Activated CD4-positive, CD25-positive, alpha-beta regulatory T cell treated with anti-CD3 and anti-CD28 coated beads, Interleukin-2, amount 50 U/mL, for 24 hours (primary cell): ENCODE data around the gene MOV10L1.
"Not testable (repeated sequence)": the region's sequence is repeated elsewhere in the genome, so short reads cannot be mapped to it uniquely, and the experiment has no call there.

Experiments used
- ATAC-seq, 2 donors: fragments of 150-1000 bp; cut with Tn5 transposase; one replicate each; pipeline ENCODE4 v1.10.0; 2021; ENCODE audit warnings: mild to moderate bottlenecking in 1 of 2, moderate library complexity in 1 of 2

MOV10L1 gene

GRCh38 chr22:50105208-50106100 is 15.6 kb downstream of the MOV10L1 start:
- peak; percentile 41 to 44 for ATAC-seq

DNA sequence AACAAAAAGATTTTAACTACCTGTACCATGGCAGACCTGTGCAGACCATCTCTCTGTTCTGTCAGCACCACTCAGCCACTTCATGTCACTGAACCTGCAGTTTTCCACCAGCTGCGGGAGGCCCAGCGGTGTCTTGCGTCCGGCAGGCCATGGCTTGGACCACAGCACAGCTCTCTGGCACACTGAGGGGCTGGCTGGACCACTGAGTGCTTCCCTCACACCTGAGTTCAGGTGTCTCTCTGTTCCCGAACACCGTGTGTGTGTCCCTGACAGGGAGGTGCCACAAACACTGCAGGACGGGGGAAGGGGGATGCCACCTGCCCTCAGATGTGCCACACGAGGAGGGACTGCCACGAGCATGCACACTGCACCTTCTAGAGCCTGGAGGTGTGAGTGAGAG is 17.7 kb downstream of the MOV10L1 start:
- ATAC-seq, result no peak

DNA sequence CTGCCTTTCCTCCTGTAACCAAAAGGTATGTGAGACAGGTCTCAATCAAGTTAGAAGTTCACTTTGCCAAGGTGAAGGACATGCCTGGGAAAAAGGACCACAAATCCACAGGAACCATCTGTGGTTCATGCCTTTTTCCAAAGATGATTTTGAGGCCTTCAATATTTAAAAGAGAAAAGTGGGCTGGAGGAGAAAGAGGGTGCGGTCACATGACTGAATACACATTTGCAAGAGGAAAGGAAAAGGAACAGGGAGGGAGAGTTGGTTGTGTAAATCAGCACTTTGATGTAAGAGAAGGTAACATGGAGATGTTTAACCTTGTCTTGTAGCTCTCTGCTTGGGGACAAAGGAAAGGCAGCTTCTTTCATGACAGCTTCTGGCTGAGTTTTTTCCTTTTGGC is 21.2 kb downstream of the MOV10L1 start:
- no peak for ATAC-seq

DNA sequence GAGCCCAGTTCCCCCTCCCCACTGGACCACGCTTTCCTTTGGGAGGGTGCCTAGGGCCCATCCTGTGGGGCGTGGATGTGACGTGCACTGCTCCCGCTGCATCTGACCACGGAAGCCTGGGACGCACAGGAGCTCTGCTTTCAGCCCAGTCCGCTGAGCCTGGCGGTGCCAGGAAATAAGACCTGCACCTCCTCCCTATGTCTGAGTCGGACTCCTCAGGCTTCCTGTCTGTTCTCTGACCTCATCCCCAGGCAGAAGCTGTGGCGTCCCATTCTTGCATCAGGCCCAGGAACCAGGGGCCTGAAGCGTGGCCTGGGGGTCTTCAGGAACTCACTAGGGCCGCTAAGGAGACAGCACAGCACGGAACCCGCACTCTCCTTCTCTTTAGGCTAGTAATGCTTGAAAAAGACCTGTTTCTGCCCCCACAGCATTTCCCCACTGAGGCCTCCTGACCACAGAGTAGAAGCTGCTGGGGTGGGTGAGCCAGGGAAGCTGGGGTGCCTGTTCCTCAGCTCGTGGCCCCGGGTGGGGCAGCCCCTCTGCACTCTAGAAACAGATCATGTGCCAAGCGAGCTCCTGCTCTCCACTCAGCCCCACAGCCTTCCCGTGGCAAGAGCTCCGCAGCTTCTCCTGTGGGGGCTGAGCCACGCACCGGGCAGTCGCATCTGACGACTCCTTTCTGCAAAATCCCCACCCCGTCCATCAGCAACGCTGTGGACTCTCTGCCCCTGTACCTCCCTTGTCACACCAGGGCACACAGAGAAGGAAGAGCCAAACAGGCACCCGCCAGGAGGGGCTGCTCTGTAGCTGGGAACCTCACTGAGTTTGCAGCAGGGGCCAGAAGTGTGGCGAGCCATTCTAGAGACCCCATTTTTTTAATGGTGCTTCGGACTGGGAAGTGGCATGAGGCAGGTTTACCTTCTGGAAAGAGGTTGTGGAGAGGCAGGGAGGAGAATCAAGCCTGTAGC is 22.6 kb downstream of the MOV10L1 start:
- peak; percentile 25 to 45 for ATAC-seq

GRCh38 chr22:50114221-50115021 is 24.6 kb downstream of the MOV10L1 start:
- no peak for ATAC-seq

GRCh38 chr22:50115693-50116092 is 25.9 kb downstream of the MOV10L1 start:
- no peak for ATAC-seq

- ATAC-seq, result no peak
These were observed 27.5 kb downstream of the MOV10L1 start for GRCh38 chr22:50117168-50117762.

- ATAC-seq, result no peak
These were observed 28.3 kb downstream of the MOV10L1 start for GRCh38 chr22:50118129-50118528.

- no peak for ATAC-seq
These were observed 28.9 kb downstream of the MOV10L1 start for GRCh38 chr22:50118557-50119168.

- no peak for ATAC-seq
These were observed 29.5 kb downstream of the MOV10L1 start for GRCh38 chr22:50119169-50119767.

DNA sequence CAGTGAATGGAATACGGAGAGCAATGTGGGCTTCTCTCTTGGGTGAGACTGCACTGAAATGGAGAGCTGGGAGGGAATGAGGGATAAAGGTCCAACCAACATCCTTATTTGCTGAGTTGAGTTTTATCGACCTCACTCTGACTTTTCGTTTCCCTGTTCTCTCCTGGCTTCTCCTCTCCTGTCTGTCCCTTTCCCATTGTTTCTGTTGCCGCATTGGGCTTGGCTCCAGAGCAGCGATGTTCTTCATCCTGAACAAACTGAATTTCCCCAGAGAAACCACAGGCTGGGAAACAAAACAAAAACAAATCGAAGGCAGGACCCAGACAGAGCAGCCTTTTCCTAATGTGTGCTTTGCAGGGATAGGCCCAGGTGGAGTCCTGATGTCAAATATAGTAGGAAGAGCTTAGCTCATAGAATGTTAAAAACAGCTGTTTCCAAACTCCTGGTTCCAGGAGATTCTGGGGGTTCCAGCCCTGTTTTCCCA is 30.0 kb downstream of the MOV10L1 start:
- no peak for ATAC-seq

DNA sequence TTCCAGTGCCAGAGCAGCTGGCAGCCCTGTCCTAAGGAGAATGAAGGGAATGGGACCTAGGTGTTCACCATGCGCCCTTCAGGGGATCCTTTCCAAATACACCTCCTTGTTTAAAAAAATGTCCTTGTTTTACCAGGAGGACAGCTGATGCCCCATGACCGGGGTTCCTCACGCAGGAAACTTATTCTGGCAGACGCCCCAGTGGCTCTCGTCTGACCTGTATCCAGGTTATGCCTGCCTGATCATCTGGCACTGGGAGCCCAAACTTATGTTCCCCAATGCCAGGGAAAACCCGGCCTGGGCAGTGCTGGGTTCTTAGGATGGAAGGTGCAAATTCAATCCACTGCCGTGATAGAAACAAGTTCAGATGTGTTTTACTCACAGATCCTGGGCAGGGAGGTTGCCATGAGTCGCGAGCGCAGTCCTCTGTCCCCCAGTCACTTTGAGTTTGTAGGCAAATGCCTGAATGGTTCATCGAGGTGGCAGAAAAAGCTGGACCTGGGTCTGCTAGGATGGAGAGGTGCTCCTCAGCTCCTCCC is 31.5 kb downstream of the MOV10L1 start:
- ATAC-seq, result no peak

DNA sequence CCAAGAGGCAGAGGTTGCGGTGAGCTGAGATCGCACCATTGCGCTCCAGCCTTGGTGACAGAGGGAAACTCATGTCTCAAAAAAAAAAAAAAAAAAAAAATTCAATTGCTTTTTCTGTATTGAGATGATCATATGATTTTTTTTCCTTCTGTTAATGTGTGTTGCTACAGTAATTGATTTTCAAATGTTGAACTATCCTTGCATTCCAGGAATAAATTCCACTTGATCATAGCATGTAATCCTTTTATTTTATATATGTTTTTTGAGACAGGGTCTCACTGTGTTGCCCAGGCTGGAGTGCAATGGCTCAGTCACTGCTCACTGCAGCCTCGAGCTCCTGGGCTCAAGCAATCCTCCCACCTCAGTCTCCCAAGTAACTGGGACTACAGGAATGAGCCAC is 33.3 kb downstream of the MOV10L1 start:
- no peak for ATAC-seq

GRCh38 chr22:50125029-50125428 is 35.2 kb downstream of the MOV10L1 start:
- no peak for ATAC-seq

GRCh38 chr22:50129121-50129736 is 39.4 kb downstream of the MOV10L1 start:
- ATAC-seq, result no peak

DNA sequence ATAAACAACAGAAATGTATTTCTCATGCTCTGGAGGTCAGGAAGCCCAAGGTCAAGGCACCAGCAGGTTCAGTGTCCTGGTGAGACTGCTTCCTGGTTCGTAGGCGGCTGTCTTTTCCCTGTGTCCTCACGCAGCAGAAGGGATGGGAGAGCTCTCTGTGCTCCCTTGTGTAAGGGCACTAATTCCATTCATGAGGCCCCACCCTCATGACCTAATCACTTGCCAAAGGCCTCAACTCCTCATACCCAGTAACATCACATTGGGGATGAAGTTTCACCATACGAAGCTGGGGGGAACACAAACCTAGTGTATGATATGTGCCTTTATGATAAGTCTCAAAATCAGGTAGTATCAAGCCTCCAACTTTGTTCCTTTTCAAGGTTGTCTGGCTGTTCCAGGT is 42.1 kb downstream of the MOV10L1 start:
- no peak for ATAC-seq

DNA sequence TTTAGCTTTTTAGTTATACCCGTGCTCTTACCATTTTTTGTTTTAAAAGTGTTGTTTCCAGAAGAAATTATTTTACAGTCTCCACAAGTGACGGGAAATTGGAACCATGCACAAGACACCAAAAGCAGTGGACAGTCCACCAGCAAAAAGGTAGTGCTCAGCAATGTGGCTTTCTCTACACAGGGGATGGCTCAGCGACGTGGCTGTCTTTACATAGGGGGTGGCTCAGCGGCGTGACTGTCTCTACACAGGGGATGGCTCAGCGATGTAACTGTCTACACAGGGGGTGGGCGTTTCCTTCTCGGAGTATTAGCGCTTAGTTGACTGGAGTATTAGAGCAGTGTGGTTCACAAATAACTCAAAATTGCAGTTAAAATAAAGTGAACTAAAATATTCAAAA is 44.7 kb downstream of the MOV10L1 start:
- no peak for ATAC-seq

- no peak for ATAC-seq
These were observed 46.8 kb downstream of the MOV10L1 start for GRCh38 chr22:50136581-50137015.

GRCh38 chr22:50137277-50137676 is 47.5 kb downstream of the MOV10L1 start:
- not testable (repeated sequence) for ATAC-seq

GRCh38 chr22:50138041-50138440 is 48.2 kb downstream of the MOV10L1 start:
- ATAC-seq, result no peak
